ENCODE results near the gene TSPAN1.

The TSPAN1 gene

DNA sequence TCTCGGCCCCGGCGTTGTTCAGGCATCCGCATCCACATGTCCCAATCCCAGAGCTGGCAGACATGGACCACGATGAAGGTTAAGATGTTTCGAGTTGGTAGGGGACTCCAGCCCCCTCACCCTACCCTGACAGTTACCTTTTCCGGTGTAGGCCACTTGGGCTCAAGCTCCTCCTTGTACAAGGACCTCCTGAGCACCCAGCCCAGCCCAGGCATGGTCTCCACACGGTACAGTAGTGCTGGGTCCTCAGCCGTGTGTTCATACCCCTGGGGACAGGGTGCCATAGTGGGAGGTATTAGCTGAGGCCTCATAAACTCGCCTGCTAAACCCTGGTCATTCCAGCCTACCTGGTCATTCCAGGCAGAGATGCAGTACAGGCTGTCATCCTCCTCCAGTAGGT, 17.3 kb downstream of the TSPAN1 start:
- DNase-seq (ENCODE audit: low read depth): no peak
- H3K4me3 ChIP-seq (ENCODE audit: low read depth, low read length): no peak overlapping the region
- TF ChIP-seq, protein P1, sequence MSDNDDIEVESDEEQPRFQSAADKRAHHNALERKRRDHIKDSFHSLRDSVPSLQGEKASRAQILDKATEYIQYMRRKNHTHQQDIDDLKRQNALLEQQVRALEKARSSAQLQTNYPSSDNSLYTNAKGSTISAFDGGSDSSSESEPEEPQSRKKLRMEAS (IDR thresholded peaks at IDR 0.05; ENCODE audit: low read depth, low read length): no peak
- TF ChIP-seq POLR2A (IDR thresholded peaks at IDR 0.05; ENCODE audit: extremely low read depth, insufficient read length): no peak
- no peak for TF ChIP-seq CTCF (IDR thresholded peaks at IDR 0.05; ENCODE audit: low read depth, low read length)
- TF ChIP-seq MYC (IDR thresholded peaks at IDR 0.05; ENCODE audit: low read depth, low read length): no peak

DNA sequence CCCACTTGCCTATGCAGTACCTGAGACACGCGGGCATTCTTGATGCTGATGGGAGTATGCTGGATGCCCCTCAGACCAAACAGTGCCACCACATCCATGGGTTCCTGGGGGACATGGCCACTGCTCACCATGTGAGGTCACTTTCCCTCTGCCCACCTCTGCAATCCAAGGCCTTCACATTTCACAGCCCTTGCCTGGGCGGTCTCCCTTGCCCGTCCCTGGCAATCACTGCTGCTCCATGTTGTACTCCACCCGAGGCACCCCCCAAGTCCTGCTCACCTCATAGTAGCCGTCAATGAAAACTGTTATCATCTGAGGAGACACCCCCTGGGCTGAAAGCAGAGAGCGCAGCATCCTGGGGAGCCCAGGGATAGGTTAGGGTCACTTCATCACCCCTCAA, 18.4 kb downstream of the TSPAN1 start:
- no peak for DNase-seq (ENCODE audit: low read depth)
- H3K4me3 ChIP-seq (ENCODE audit: low read depth, low read length): no peak overlapping the region
- no peak for TF ChIP-seq CTCF (IDR thresholded peaks at IDR 0.05; ENCODE audit: low read depth, low read length)
- TF ChIP-seq, protein P1 (IDR thresholded peaks at IDR 0.05; ENCODE audit: low read depth, low read length): no peak
- no peak for TF ChIP-seq MYC (IDR thresholded peaks at IDR 0.05; ENCODE audit: low read depth, low read length)
- no peak for TF ChIP-seq POLR2A (IDR thresholded peaks at IDR 0.05; ENCODE audit: extremely low read depth, insufficient read length)

- no peak for DNase-seq (ENCODE audit: low read depth)
- no peak overlapping the region for H3K4me3 ChIP-seq (ENCODE audit: low read depth, low read length)
- TF ChIP-seq, protein P1 (IDR thresholded peaks at IDR 0.05; ENCODE audit: low read depth, low read length): no peak
- TF ChIP-seq POLR2A (IDR thresholded peaks at IDR 0.05; ENCODE audit: extremely low read depth, insufficient read length) (no peak), CTCF (IDR thresholded peaks at IDR 0.05; ENCODE audit: low read depth, low read length) (no peak), MYC (IDR thresholded peaks at IDR 0.05; ENCODE audit: low read depth, low read length) (no peak)
Measured at GRCh38 chr1:46193984-46194570, 19.2 kb downstream of the TSPAN1 start.

GRCh38 chr1:46194641-46195193, 19.8 kb downstream of the TSPAN1 start:
- TF ChIP-seq, protein P1 (IDR thresholded peaks at IDR 0.05; ENCODE audit: low read depth, low read length): no peak
- TF ChIP-seq CTCF (IDR thresholded peaks at IDR 0.05; ENCODE audit: low read depth, low read length): no peak
- TF ChIP-seq MYC (IDR thresholded peaks at IDR 0.05; ENCODE audit: low read depth, low read length): no peak
- no peak for TF ChIP-seq POLR2A (IDR thresholded peaks at IDR 0.05; ENCODE audit: extremely low read depth, insufficient read length)
- H3K4me3 ChIP-seq (ENCODE audit: low read depth, low read length): no peak overlapping the region

GRCh38 chr1:46196609-46197008, 21.7 kb downstream of the TSPAN1 start:
- no peak overlapping the region for H3K4me3 ChIP-seq (ENCODE audit: low read depth, low read length)
- no peak for DNase-seq (ENCODE audit: low read depth)
- no peak for TF ChIP-seq CTCF (IDR thresholded peaks at IDR 0.05; ENCODE audit: low read depth, low read length)

More at GRCh38 chr1:46194641-46195193, 19.8 kb downstream of the TSPAN1 start:
- peak; percentile 32 for DNase-seq (ENCODE audit: low read depth)

DNA sequence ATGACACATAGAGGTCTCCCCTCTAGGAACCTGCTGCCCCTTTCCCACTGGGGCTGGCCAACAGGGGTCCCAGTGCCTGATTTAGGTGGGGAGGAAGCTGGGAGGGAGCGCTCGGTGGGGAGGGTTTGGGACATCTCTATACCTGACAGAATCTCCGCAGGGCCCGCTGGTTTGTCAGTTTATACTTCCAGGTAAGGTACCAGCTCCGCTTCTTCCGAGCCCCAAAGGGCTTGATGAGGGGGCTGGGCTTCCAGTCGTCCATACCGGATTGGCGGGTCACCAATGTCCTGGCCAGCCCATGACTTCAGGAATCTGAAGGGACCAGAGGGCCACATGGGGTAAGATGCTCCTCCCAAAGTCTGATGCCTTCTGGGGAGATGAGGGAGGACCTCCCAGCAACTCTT, 22.7 kb downstream of the TSPAN1 start:
- H3K4me3 ChIP-seq (ENCODE audit: low read depth, low read length): peak overlapping the region; percentile 91
- DNase-seq (ENCODE audit: low read depth): no peak
- TF ChIP-seq, protein P1 (IDR thresholded peaks at IDR 0.05; ENCODE audit: low read depth, low read length): no peak
- TF ChIP-seq POLR2A (IDR thresholded peaks at IDR 0.05; ENCODE audit: extremely low read depth, insufficient read length) (no peak), MYC (IDR thresholded peaks at IDR 0.05; ENCODE audit: low read depth, low read length) (no peak), CTCF (IDR thresholded peaks at IDR 0.05; ENCODE audit: low read depth, low read length) (no peak)

All from NB4 (cell line).